Raji (cell line): ENCODE measurements around the gene GRIN1.

Experiments used
- POLR2A ChIP-seq: IDR thresholded peaks from 2 replicates; pipeline ENCODE4 v1.6.1; 2011; ENCODE audit warnings: low read depth, low read length, control low read depth; ENCODE audit not compliant: insufficient read depth

The GRIN1 gene

GRCh38 chr9:137156567-137157375, 17.8 kb downstream of the GRIN1 start:
- no peak for TF ChIP-seq POLR2A

- no peak for TF ChIP-seq POLR2A
These were observed 18.9 kb downstream of the GRIN1 start for GRCh38 chr9:137157618-137158415.

- TF ChIP-seq POLR2A, result no peak
These were observed 19.7 kb downstream of the GRIN1 start for GRCh38 chr9:137158625-137159024.

GRCh38 chr9:137159105-137160053, 20.4 kb downstream of the GRIN1 start:
- no peak for TF ChIP-seq POLR2A

GRCh38 chr9:137160054-137160425, 21.1 kb downstream of the GRIN1 start:
- TF ChIP-seq POLR2A, result no peak

GRCh38 chr9:137160716-137161557, 22.0 kb downstream of the GRIN1 start:
- no peak for TF ChIP-seq POLR2A

- TF ChIP-seq POLR2A, result no peak
These were observed 22.9 kb downstream of the GRIN1 start for GRCh38 chr9:137161558-137162486.

GRCh38 chr9:137162505-137163364, 23.8 kb downstream of the GRIN1 start:
- no peak for TF ChIP-seq POLR2A

GRCh38 chr9:137163365-137163715, 24.4 kb downstream of the GRIN1 start:
- no peak for TF ChIP-seq POLR2A

GRCh38 chr9:137163805-137164204, 24.9 kb downstream of the GRIN1 start:
- no peak for TF ChIP-seq POLR2A

- no peak for TF ChIP-seq POLR2A
These were observed 25.7 kb downstream of the GRIN1 start for GRCh38 chr9:137164370-137165249.

GRCh38 chr9:137165250-137165836, 26.4 kb downstream of the GRIN1 start:
- TF ChIP-seq POLR2A, result no peak
